ENCODE data around the gene EHBP1L1.

- TF ChIP-seq POLR2A (IDR thresholded peaks at IDR 0.05) (no peak), CTCF (IDR thresholded peaks at IDR 0.05) (no peak)
Measured at GRCh38 chr11:65578134-65578533, 2.3 kb downstream of the EHBP1L1 start.

Data from tibial nerve (tissue), 3 donors.